Calu3 (cell line): ENCODE data around the gene AADAT. TPM values are rescaled to one million over a fixed set of nuclear protein-coding genes. Genes with fewer than 3 reads are reported as not detected.

ENCODE experiments used
- BruUV-seq: library from RNA; stranded (reverse); fragments of 400-500 nt; replicated peaks from 2 replicates; lab custom pipeline; 2021; lab: Mats Ljungman, UMichigan
- CTCF ChIA-PET: fragments of 300-600 bp; sonication (Branson Sonifier 250); formaldehyde crosslinking; loops from one replicate; lab custom pipeline; 2022; ENCODE audit warnings: antibody characterized with exemption; lab: Charles Lee
- DNase-seq: peaks from one replicate; pipeline ENCODE4 v3.0.0; 2022
- H3K27ac Mint-ChIP-seq: one replicate; pipeline ENCODE4 v1.8.0; 2022; ENCODE audit warnings: mixed read lengths; ENCODE audit not compliant: unreplicated experiment
- H3K27me3 Mint-ChIP-seq: one replicate; pipeline ENCODE4 v1.8.0; 2022; ENCODE audit warnings: mixed read lengths; ENCODE audit not compliant: unreplicated experiment
- H3K36me3 Mint-ChIP-seq: one replicate; pipeline ENCODE4 v1.8.0; 2022; ENCODE audit warnings: mild to moderate bottlenecking, moderate library complexity, mixed read lengths; ENCODE audit not compliant: insufficient read depth, unreplicated experiment
- H3K4me1 Mint-ChIP-seq: one replicate; pipeline ENCODE4 v1.8.0; 2022; ENCODE audit warnings: mild to moderate bottlenecking, low read depth, mixed read lengths; ENCODE audit not compliant: unreplicated experiment
- H3K4me3 Mint-ChIP-seq: one replicate; pipeline ENCODE4 v1.8.0; 2022; ENCODE audit warnings: mild to moderate bottlenecking, low read depth, moderate library complexity, mixed read lengths; ENCODE audit not compliant: unreplicated experiment
- H3K9me3 Mint-ChIP-seq: one replicate; pipeline ENCODE4 v1.8.0; 2022; ENCODE audit warnings: low read depth, mixed read lengths; ENCODE audit not compliant: unreplicated experiment
- intact Hi-C: fragments of 100-400 bp; cut with micrococcal nuclease; formaldehyde crosslinking; loops from one replicate; pipeline ENCODE4 v1.10.0; 2022; ENCODE audit not compliant: unreplicated experiment
- total RNA-seq: library from RNA; stranded (reverse); gene quantifications from 2 replicates; pipeline ENCODE4 v1.2.3, GENCODE V29; 2022
- TF ChIP-seq, protein P1 (sequence below): fragments of 200-600 bp; IDR thresholded peaks from one replicate; pipeline ENCODE4 v1.8.0; 2022; ENCODE audit warnings: antibody characterized with exemption; ENCODE audit not compliant: unreplicated experiment

The AADAT gene
- total RNA-seq, 1 experiment from 2014 or later: 13.8 TPM

DNA sequence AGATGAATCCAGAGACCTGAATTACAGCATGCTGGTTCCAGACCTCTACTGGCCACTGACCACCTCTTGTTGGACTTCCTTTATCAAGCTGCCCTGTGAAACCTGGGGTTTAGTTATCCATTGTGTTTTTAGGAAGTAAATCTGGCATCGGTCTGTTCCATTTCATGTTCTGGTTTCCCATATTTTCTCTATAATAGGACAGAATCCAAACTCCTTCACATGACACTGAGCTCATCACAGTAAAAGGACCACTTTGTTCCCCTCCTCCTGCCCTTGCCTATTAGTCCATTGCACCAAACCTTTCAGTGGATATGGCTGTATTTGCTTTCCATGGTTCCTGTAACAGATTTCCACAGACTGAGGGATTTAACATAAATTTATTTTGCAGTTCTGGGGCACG is 67.5 kb downstream of the AADAT start:
- H3K36me3 Mint-ChIP-seq: peaks cover 17% of the 10 kb centered on the region
- TF ChIP-seq, protein P1, sequence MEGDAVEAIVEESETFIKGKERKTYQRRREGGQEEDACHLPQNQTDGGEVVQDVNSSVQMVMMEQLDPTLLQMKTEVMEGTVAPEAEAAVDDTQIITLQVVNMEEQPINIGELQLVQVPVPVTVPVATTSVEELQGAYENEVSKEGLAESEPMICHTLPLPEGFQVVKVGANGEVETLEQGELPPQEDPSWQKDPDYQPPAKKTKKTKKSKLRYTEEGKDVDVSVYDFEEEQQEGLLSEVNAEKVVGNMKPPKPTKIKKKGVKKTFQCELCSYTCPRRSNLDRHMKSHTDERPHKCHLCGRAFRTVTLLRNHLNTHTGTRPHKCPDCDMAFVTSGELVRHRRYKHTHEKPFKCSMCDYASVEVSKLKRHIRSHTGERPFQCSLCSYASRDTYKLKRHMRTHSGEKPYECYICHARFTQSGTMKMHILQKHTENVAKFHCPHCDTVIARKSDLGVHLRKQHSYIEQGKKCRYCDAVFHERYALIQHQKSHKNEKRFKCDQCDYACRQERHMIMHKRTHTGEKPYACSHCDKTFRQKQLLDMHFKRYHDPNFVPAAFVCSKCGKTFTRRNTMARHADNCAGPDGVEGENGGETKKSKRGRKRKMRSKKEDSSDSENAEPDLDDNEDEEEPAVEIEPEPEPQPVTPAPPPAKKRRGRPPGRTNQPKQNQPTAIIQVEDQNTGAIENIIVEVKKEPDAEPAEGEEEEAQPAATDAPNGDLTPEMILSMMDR: no peak
- no peaks in the 10 kb centered on the region for H3K9me3 Mint-ChIP-seq
- no peak for DNase-seq
- CTCF ChIA-PET: no interaction called here
- no TSS peak for BruUV-seq
- no peak overlapping the region for H3K27ac Mint-ChIP-seq
- no peak overlapping the region for H3K4me3 Mint-ChIP-seq
- H3K27me3 Mint-ChIP-seq: no peaks in the 10 kb centered on the region
- no peaks in the 10 kb centered on the region for H3K4me1 Mint-ChIP-seq
- intact Hi-C loops: no loop called here

- intact Hi-C loops: no loop called here
- CTCF ChIA-PET: no interaction called here
- no peaks in the 10 kb centered on the region for H3K9me3 Mint-ChIP-seq
- no peak overlapping the region for H3K4me3 Mint-ChIP-seq
- TF ChIP-seq, protein P1: no peak
- no peaks in the 10 kb centered on the region for H3K4me1 Mint-ChIP-seq
- no peak overlapping the region for H3K27ac Mint-ChIP-seq
- DNase-seq: no peak
- no peaks in the 10 kb centered on the region for H3K27me3 Mint-ChIP-seq
- BruUV-seq: no TSS peak
- H3K36me3 Mint-ChIP-seq: no peaks in the 10 kb centered on the region
Observed at GRCh38 chr4:170017252-170017651, 72.5 kb downstream of the AADAT start.

DNA sequence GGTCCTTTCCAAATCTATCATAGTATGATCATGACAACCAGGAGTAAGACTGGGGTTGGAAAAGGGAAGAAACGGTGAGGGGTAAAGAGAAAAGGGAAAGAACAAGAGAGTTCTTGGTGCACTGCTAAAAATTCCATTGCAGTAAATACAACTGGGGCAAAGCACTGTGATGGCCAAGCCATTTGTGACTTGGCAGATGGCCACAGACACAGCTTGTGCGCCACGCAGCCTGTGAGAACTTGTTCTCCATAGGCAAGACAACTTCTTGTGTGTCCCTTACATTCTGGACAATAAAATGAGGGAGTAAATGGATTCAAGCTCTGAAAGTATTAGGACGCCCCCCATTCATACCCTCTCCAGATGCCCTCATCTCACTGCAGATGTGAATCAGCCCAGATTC is 74.5 kb downstream of the AADAT start:
- no peaks in the 10 kb centered on the region for H3K36me3 Mint-ChIP-seq
- H3K27me3 Mint-ChIP-seq: no peaks in the 10 kb centered on the region
- TF ChIP-seq, protein P1: no peak
- intact Hi-C loops: no loop called here
- BruUV-seq: no TSS peak
- H3K4me1 Mint-ChIP-seq: no peaks in the 10 kb centered on the region
- H3K27ac Mint-ChIP-seq: no peak overlapping the region
- DNase-seq: no peak
- H3K9me3 Mint-ChIP-seq: no peaks in the 10 kb centered on the region
- no peak overlapping the region for H3K4me3 Mint-ChIP-seq
- CTCF ChIA-PET: no interaction called here

DNA sequence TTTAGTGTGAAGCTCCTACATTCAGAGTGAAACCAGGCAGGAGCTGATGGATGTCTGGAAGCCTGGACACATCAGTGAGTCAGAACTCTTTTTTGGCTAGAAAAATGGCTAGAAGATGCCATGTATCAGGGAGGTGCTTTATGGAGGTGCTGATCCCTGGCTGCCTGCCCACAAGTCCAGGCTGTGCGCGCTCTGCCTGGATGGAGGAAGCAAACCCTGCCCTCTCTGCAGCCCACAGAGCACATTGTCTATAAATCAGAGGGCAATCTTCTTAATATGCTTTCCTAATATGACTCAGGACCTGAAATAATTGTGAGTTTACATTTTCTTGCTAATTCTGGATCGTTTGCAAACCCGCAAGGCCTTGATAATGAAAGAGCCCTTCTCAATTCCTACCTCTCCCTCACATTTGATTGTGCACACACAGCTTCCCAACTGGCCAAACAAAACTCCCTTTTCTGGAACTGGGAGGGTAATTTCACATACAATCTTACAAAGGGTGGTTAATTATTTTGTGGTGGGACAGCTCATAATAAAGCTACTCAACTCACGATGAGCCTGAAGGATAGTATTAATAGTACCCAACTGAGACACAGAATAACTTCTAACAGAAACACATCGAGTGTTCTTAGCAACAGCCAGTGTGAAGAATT is 75.3 kb downstream of the AADAT start:
- BruUV-seq: no TSS peak
- Mint-ChIP-seq H3K4me1 (no peaks in the 10 kb centered on the region), H3K9me3 (no peaks in the 10 kb centered on the region), H3K4me3 (no peak overlapping the region), H3K27me3 (no peaks in the 10 kb centered on the region), H3K36me3 (no peaks in the 10 kb centered on the region), H3K27ac (no peak overlapping the region)
- CTCF ChIA-PET: no interaction called here
- intact Hi-C loops: no loop called here
- TF ChIP-seq, protein P1: no peak
- DNase-seq: no peak
